ENCODE results near the gene LZTR1. TPM values are rescaled to one million over a fixed set of nuclear protein-coding genes. Genes with fewer than 3 reads are reported as not detected.

The LZTR1 gene
- total and polyA plus RNA-seq, 4 donors = 7.9 to 32.5 (median 13.2) TPM

DNA sequence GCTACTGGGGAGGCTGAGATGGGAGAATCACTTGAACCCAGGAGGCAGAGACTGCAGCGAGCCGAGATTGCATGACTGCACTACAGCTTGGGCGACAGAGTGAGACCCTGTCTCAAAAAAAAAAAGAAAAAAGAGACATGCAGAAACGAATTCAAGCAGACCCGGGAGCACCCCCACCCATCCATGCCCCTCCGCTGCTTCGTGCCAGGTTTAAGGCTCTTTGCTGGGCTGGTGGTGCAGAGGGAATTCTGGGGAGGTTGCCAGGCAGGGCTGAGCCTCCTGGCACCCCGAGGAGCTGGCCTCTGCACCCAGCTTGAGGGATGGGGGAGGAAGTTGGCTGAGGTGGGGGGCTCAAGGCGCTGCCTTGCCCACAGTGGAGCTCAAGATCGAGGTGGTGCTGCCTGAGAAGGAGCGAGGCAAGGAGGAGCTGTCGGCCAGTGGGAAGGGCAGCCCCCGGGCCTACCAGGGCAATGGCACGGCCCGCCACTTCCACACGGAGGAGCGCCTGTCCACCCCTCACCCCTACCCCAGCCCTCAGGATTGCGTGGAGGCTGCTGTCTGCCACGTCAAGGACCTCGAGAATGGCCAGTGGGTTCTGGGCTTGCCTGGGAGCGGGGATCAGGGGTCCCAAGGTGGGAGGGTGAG lies 9.0 kb upstream of the LZTR1 start:
- no peak for DNase-seq (ENCODE audit: low spot score)
- peaks cover 0 to 4% (median 0%) of the 10 kb centered on the region in 4 donors for H3K4me1 ChIP-seq (ENCODE audit: control insufficient read depth in 4 of 4, insufficient read depth in 4 of 4, low read length in 3 of 4)
- no peaks in the 10 kb centered on the region for H3K36me3 ChIP-seq (ENCODE audit: control insufficient read depth in 4 of 4, insufficient read depth in 3 of 4, low read depth in 1 of 4, low read length in 3 of 4)
- no peak overlapping the region for H3K4me3 ChIP-seq (ENCODE audit: low read depth in 1 of 3, low read length in 3 of 3)
- H3K27me3 ChIP-seq (ENCODE audit: control insufficient read depth in 4 of 4, insufficient read depth in 4 of 4, low read length in 3 of 4) = no peaks in the 10 kb centered on the region
- TF ChIP-seq GABPA (IDR thresholded peaks at IDR 0.05 in 1 of 2, conservative IDR thresholded peaks at IDR 0.05 in 1 of 2) = no peak
- TF ChIP-seq HNF4A (conservative IDR thresholded peaks at IDR 0.05) = no peak
- TF ChIP-seq, protein P1, sequence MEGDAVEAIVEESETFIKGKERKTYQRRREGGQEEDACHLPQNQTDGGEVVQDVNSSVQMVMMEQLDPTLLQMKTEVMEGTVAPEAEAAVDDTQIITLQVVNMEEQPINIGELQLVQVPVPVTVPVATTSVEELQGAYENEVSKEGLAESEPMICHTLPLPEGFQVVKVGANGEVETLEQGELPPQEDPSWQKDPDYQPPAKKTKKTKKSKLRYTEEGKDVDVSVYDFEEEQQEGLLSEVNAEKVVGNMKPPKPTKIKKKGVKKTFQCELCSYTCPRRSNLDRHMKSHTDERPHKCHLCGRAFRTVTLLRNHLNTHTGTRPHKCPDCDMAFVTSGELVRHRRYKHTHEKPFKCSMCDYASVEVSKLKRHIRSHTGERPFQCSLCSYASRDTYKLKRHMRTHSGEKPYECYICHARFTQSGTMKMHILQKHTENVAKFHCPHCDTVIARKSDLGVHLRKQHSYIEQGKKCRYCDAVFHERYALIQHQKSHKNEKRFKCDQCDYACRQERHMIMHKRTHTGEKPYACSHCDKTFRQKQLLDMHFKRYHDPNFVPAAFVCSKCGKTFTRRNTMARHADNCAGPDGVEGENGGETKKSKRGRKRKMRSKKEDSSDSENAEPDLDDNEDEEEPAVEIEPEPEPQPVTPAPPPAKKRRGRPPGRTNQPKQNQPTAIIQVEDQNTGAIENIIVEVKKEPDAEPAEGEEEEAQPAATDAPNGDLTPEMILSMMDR (IDR thresholded peaks at IDR 0.05; ENCODE audit: low read depth, low read length, missing input control) = no peak
- TF ChIP-seq EGR1 (IDR thresholded peaks at IDR 0.05; ENCODE audit: low read depth in 2 of 2) = no peak
- TF ChIP-seq, protein P2, sequence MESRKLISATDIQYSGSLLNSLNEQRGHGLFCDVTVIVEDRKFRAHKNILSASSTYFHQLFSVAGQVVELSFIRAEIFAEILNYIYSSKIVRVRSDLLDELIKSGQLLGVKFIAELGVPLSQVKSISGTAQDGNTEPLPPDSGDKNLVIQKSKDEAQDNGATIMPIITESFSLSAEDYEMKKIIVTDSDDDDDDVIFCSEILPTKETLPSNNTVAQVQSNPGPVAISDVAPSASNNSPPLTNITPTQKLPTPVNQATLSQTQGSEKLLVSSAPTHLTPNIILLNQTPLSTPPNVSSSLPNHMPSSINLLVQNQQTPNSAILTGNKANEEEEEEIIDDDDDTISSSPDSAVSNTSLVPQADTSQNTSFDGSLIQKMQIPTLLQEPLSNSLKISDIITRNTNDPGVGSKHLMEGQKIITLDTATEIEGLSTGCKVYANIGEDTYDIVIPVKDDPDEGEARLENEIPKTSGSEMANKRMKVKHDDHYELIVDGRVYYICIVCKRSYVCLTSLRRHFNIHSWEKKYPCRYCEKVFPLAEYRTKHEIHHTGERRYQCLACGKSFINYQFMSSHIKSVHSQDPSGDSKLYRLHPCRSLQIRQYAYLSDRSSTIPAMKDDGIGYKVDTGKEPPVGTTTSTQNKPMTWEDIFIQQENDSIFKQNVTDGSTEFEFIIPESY (IDR thresholded peaks at IDR 0.05) = no peak
- TF ChIP-seq TAF1 (conservative IDR thresholded peaks at IDR 0.05) = no peak
- TF ChIP-seq FOXA1 (IDR thresholded peaks at IDR 0.05) = no peak
- TF ChIP-seq NR2F2 (IDR thresholded peaks at IDR 0.05) = no peak
- TF ChIP-seq RXRA (IDR thresholded peaks at IDR 0.05) = no peak
- H3K9ac ChIP-seq (ENCODE audit: low read depth in 1 of 2, low read length in 2 of 2) = no peak overlapping the region
- 82% methylated on average over 21 of the region's 21 CpGs for WGBS
- H3K9me3 ChIP-seq (ENCODE audit: control insufficient read depth in 4 of 4, low read length in 3 of 4) = no peaks in the 10 kb centered on the region
- H3K27ac ChIP-seq (ENCODE audit: low read depth in 1 of 2, low read length in 2 of 2) = no peak overlapping the region

DNA sequence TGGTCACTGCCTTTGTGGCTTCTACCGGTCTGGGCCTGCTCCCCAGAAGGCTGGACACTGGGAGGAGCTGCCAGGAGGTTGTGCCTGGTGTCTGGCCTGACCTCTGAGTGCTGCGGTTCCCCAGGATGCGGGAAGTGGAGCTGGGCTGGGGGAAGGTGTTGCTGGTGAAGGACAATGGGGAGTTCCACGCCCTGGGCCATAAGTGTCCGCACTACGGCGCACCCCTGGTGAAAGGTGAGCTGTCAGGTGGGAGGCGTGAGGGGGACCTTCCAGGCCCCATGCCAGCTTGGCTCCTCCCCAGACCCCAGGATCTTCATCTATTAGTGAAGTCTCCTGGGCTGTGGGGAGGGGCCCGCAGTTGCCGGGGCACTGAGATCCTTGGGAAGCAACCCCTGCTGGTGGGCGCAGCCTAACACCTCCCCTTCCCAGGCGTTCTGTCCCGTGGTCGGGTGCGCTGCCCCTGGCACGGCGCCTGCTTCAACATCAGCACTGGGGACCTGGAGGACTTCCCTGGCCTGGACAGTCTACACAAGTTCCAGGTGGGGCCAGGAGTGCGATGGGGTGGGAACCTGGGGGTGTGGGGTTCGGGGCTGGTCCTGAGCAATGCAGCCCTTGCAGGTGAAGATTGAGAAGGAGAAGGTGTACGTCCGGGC lies 8.3 kb upstream of the LZTR1 start:
- Histone ChIP-seq H3K27ac (ENCODE audit: low read depth in 1 of 2, low read length in 2 of 2) (no peak overlapping the region), H3K9me3 (ENCODE audit: control insufficient read depth in 4 of 4, low read length in 3 of 4) (no peaks in the 10 kb centered on the region), H3K36me3 (ENCODE audit: control insufficient read depth in 4 of 4, insufficient read depth in 3 of 4, low read depth in 1 of 4, low read length in 3 of 4) (no peaks in the 10 kb centered on the region), H3K4me1 (ENCODE audit: control insufficient read depth in 4 of 4, insufficient read depth in 4 of 4, low read length in 3 of 4) (peaks cover 0 to 1% (median 0%) of the 10 kb centered on the region in 4 donors), H3K9ac (ENCODE audit: low read depth in 1 of 2, low read length in 2 of 2) (no peak overlapping the region), H3K4me3 (ENCODE audit: low read depth in 1 of 3, low read length in 3 of 3) (no peak overlapping the region), H3K27me3 (ENCODE audit: control insufficient read depth in 4 of 4, insufficient read depth in 4 of 4, low read length in 3 of 4) (no peaks in the 10 kb centered on the region)
- WGBS = 73% methylated on average over 21 of the region's 21 CpGs
- DNase-seq (ENCODE audit: low spot score) = no peak
- TF ChIP-seq TAF1 (conservative IDR thresholded peaks at IDR 0.05) = no peak
- TF ChIP-seq, protein P2 (IDR thresholded peaks at IDR 0.05) = no peak
- TF ChIP-seq, protein P3, sequence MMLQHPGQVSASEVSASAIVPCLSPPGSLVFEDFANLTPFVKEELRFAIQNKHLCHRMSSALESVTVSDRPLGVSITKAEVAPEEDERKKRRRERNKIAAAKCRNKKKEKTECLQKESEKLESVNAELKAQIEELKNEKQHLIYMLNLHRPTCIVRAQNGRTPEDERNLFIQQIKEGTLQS (IDR thresholded peaks at IDR 0.05) = no peak
- TF ChIP-seq, protein P4, sequence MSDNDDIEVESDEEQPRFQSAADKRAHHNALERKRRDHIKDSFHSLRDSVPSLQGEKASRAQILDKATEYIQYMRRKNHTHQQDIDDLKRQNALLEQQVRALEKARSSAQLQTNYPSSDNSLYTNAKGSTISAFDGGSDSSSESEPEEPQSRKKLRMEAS (IDR thresholded peaks at IDR 0.05) = no peak
- no peak for TF ChIP-seq HNF4G (IDR thresholded peaks at IDR 0.05)
- TF ChIP-seq RAD21 (IDR thresholded peaks at IDR 0.05) = no peak
- TF ChIP-seq RXRA (IDR thresholded peaks at IDR 0.05) = no peak
- TF ChIP-seq, protein P5, sequence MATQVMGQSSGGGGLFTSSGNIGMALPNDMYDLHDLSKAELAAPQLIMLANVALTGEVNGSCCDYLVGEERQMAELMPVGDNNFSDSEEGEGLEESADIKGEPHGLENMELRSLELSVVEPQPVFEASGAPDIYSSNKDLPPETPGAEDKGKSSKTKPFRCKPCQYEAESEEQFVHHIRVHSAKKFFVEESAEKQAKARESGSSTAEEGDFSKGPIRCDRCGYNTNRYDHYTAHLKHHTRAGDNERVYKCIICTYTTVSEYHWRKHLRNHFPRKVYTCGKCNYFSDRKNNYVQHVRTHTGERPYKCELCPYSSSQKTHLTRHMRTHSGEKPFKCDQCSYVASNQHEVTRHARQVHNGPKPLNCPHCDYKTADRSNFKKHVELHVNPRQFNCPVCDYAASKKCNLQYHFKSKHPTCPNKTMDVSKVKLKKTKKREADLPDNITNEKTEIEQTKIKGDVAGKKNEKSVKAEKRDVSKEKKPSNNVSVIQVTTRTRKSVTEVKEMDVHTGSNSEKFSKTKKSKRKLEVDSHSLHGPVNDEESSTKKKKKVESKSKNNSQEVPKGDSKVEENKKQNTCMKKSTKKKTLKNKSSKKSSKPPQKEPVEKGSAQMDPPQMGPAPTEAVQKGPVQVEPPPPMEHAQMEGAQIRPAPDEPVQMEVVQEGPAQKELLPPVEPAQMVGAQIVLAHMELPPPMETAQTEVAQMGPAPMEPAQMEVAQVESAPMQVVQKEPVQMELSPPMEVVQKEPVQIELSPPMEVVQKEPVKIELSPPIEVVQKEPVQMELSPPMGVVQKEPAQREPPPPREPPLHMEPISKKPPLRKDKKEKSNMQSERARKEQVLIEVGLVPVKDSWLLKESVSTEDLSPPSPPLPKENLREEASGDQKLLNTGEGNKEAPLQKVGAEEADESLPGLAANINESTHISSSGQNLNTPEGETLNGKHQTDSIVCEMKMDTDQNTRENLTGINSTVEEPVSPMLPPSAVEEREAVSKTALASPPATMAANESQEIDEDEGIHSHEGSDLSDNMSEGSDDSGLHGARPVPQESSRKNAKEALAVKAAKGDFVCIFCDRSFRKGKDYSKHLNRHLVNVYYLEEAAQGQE (IDR thresholded peaks at IDR 0.05) = no peak
- TF ChIP-seq SP1 (IDR thresholded peaks at IDR 0.05) = no peak
- TF ChIP-seq, protein P1 (IDR thresholded peaks at IDR 0.05; ENCODE audit: low read depth, low read length, missing input control) = no peak
- no peak for TF ChIP-seq EGR1 (IDR thresholded peaks at IDR 0.05; ENCODE audit: low read depth in 2 of 2)
- TF ChIP-seq GABPA (IDR thresholded peaks at IDR 0.05 in 1 of 2, conservative IDR thresholded peaks at IDR 0.05 in 1 of 2) = no peak
- no peak for TF ChIP-seq NR2F2 (IDR thresholded peaks at IDR 0.05)
- TF ChIP-seq HNF4A (conservative IDR thresholded peaks at IDR 0.05) = no peak
- TF ChIP-seq FOXA2 (IDR thresholded peaks at IDR 0.05) = no peak
- no peak for TF ChIP-seq FOXA1 (IDR thresholded peaks at IDR 0.05)
- TF ChIP-seq YY1 (IDR thresholded peaks at IDR 0.05) = no peak

All from liver (tissue), 9 donors.